Stimulated activated CD4-positive, alpha-beta T cell treated with anti-CD3 and anti-CD28 coated beads, Interleukin-1b, Interleukin-23, amount 100 ng/mL, for 1 hour (primary cell): Measurements from ENCODE around the gene C2CD2L.
A peak's percentile ranks its signal among the peaks of the same experiment; 100 is the strongest.
"Not testable (repeated sequence)": the region's sequence is repeated elsewhere in the genome, so short reads cannot be mapped to it uniquely, and the experiment has no call there.

Source experiments
- DNase-seq, 2 donors: peaks; one replicate each; pipeline ENCODE4 v3.0.0-alpha.2; 2020; ENCODE audit warnings: low read depth in 2 of 2

The C2CD2L gene

GRCh38 chr11:119115484-119116234 lies 8.5 kb downstream of the C2CD2L start:
- no peak for DNase-seq

- DNase-seq: no peak
Observed at GRCh38 chr11:119116235-119116594, 9.1 kb downstream of the C2CD2L start.

- no peak for DNase-seq
Observed at GRCh38 chr11:119116601-119117000, 9.5 kb downstream of the C2CD2L start.

GRCh38 chr11:119117004-119117706 lies 10.0 kb downstream of the C2CD2L start:
- DNase-seq: no peak

GRCh38 chr11:119118227-119118626 lies 11.1 kb downstream of the C2CD2L start:
- DNase-seq: no peak

GRCh38 chr11:119118946-119119345 lies 11.8 kb downstream of the C2CD2L start:
- no peak for DNase-seq

- no peak for DNase-seq
Observed at GRCh38 chr11:119120639-119121007, 13.5 kb downstream of the C2CD2L start.

- DNase-seq: peak; percentile 99
Observed at GRCh38 chr11:119121008-119121810, 14.1 kb downstream of the C2CD2L start, which contains the start of gene HINFP. Gene HINFP (plus strand): TSS chr11:119121580. CDS start chr11:119126945, 5,365 bp downstream.

GRCh38 chr11:119121811-119122124 lies 14.6 kb downstream of the C2CD2L start:
- no peak for DNase-seq

GRCh38 chr11:119125821-119126220 lies 18.7 kb downstream of the C2CD2L start:
- no peak for DNase-seq

- no peak for DNase-seq
Observed at GRCh38 chr11:119126675-119127268, 19.6 kb downstream of the C2CD2L start.

- DNase-seq: no peak
Observed at GRCh38 chr11:119130662-119131061, 23.5 kb downstream of the C2CD2L start.

- DNase-seq: no peak
Observed at GRCh38 chr11:119134389-119134978, 27.3 kb downstream of the C2CD2L start.

- not testable (repeated sequence) for DNase-seq
Observed at GRCh38 chr11:119139276-119139675, 32.1 kb downstream of the C2CD2L start.

- no peak for DNase-seq
Observed at GRCh38 chr11:119144825-119145486, 37.8 kb downstream of the C2CD2L start.

- DNase-seq: no peak
Observed at GRCh38 chr11:119145551-119145950, 38.4 kb downstream of the C2CD2L start.

- no peak for DNase-seq
Observed at GRCh38 chr11:119147604-119148333, 40.6 kb downstream of the C2CD2L start.

GRCh38 chr11:119148720-119149017 lies 41.5 kb downstream of the C2CD2L start:
- no peak for DNase-seq

- no peak for DNase-seq
Observed at GRCh38 chr11:119149018-119149785, 42.1 kb downstream of the C2CD2L start, which contains the start of gene ABCG4. Gene ABCG4 (plus strand): TSS chr11:119149052. CDS start chr11:119149966, 914 bp downstream.

GRCh38 chr11:119149786-119150275 lies 42.7 kb downstream of the C2CD2L start:
- no peak for DNase-seq
